HPDE6-E6E7 (cell line): Measurements from ENCODE around the gene DISC1.

Experiments
- DNase-seq: peaks from one replicate; pipeline ENCODE4 v3.0.0; 2011; ENCODE audit warnings: missing footprints; ENCODE audit errors: extremely low spot score

Gene DISC1

GRCh38 chr1:231814021-231814420 lies 187.4 kb downstream of the DISC1 start:
- no peak for DNase-seq

- no peak for DNase-seq
These were observed 187.9 kb downstream of the DISC1 start for GRCh38 chr1:231814521-231814920.

GRCh38 chr1:231817801-231818200 lies 191.2 kb downstream of the DISC1 start:
- DNase-seq, result no peak

- no peak for DNase-seq
These were observed 191.7 kb downstream of the DISC1 start for GRCh38 chr1:231818337-231818736.

GRCh38 chr1:231821281-231821680 lies 194.7 kb downstream of the DISC1 start:
- DNase-seq, result no peak

GRCh38 chr1:231822041-231822440 lies 195.5 kb downstream of the DISC1 start:
- no peak for DNase-seq

GRCh38 chr1:231826566-231826965 lies 200.0 kb downstream of the DISC1 start:
- DNase-seq, result no peak

GRCh38 chr1:231827337-231828105 lies 200.9 kb downstream of the DISC1 start:
- DNase-seq, result no peak

GRCh38 chr1:231828182-231828920 lies 201.8 kb downstream of the DISC1 start:
- peak; percentile 31 for DNase-seq

GRCh38 chr1:231829332-231829731 lies 202.7 kb downstream of the DISC1 start:
- DNase-seq, result no peak

GRCh38 chr1:231836227-231836893 lies 209.8 kb downstream of the DISC1 start:
- no peak for DNase-seq

- DNase-seq, result no peak
These were observed 211.9 kb downstream of the DISC1 start for GRCh38 chr1:231838521-231838920.

GRCh38 chr1:231839999-231840398 lies 213.4 kb downstream of the DISC1 start:
- DNase-seq, result no peak

- no peak for DNase-seq
These were observed 215.2 kb downstream of the DISC1 start for GRCh38 chr1:231841616-231842344.

- DNase-seq, result no peak
These were observed 215.9 kb downstream of the DISC1 start for GRCh38 chr1:231842441-231842840.

GRCh38 chr1:231844986-231845502 lies 218.5 kb downstream of the DISC1 start:
- no peak for DNase-seq

GRCh38 chr1:231847612-231848397 lies 221.2 kb downstream of the DISC1 start:
- no peak for DNase-seq

- DNase-seq, result no peak
These were observed 223.4 kb downstream of the DISC1 start for GRCh38 chr1:231849981-231850380.

GRCh38 chr1:231850786-231851185 lies 224.2 kb downstream of the DISC1 start:
- no peak for DNase-seq

GRCh38 chr1:231853588-231854207 lies 227.1 kb downstream of the DISC1 start:
- DNase-seq, result no peak
